Mesenchymal stem cell (in vitro differentiated cells and primary cell): Measurements from ENCODE around the gene LRRN4CL. TPM values are rescaled to one million over a fixed set of nuclear protein-coding genes. Genes with fewer than 3 reads are reported as not detected.

Experiments used
- small RNA-seq: library from polyadenylated mRNA; stranded (forward); fragments of <200 nt; extraction: miRNeasy Mini kit (QIAGEN cat#:217004); gene quantifications from one replicate; pipeline ENCODE3, GENCODE V24; 2013; ENCODE audit warnings: low read depth

The LRRN4CL gene

Small RNA genes lying within 50 kb of the gene (small RNA-seq; reads per million reads assigned to genes)
- not detected for gene SNORA57
